Keratinocyte (primary cell): Measurements from ENCODE around the gene NUDT1. TPM values are rescaled to one million over a fixed set of nuclear protein-coding genes. Genes with fewer than 3 reads are reported as not detected.

Source experiments
- DNase-seq: peaks from one replicate; pipeline ENCODE4 v3.0.0-alpha.2; 2011; ENCODE audit warnings: low read depth, missing footprints, low spot score
- FAIRE-seq: peaks from 2 replicates; lab custom pipeline; 2011; peaks lifted over from hg19 to GRCh38; lab: Jason Lieb, UNC
- H2AFZ ChIP-seq: 2 replicates; pipeline ENCODE4 v1.6.0; 2012; ENCODE audit warnings: low read length, control low read depth, inconsistent platforms; ENCODE audit not compliant: control insufficient read depth
- H3K27ac ChIP-seq: 2 replicates; pipeline ENCODE4 v1.5.1; 2011; ENCODE audit warnings: low read length; ENCODE audit not compliant: control insufficient read depth, insufficient read depth
- H3K27me3 ChIP-seq: 3 replicates; pipeline ENCODE4 v1.6.0; 2011; ENCODE audit warnings: low read length; ENCODE audit not compliant: control insufficient read depth, insufficient read depth; ENCODE audit errors: extremely low read depth
- H3K36me3 ChIP-seq, 2 experiments: 2 replicates in 1 of 2; 3 replicates in 1 of 2; pipeline ENCODE4 v1.5.1; 2011; ENCODE audit warnings: low read length in 2 of 2, mild to moderate bottlenecking in 1 of 2; ENCODE audit not compliant: control insufficient read depth in 2 of 2, insufficient read depth in 2 of 2; ENCODE audit errors: extremely low read depth in 1 of 2
- H3K4me1 ChIP-seq: 3 replicates; pipeline ENCODE4 v1.5.1; 2011; ENCODE audit warnings: low read length; ENCODE audit not compliant: control insufficient read depth, insufficient read depth; ENCODE audit errors: extremely low read depth
- H3K4me2 ChIP-seq: 3 replicates; pipeline ENCODE4 v1.6.0; 2011; ENCODE audit warnings: low read depth, low read length; ENCODE audit not compliant: control insufficient read depth, insufficient read depth; ENCODE audit errors: extremely low read depth
- H3K4me3 ChIP-seq, 3 experiments: fragments of 200-600 bp in 1 of 3; sonication (generic) in 1 of 3; 2 replicates in 2 of 3; 3 replicates in 1 of 3; pipeline ENCODE4 v1.5.1; 2011 to 2016; ENCODE audit warnings: low read length in 3 of 3, mild to moderate bottlenecking in 3 of 3, control low read depth in 2 of 3, inconsistent platforms in 1 of 3, low read depth in 1 of 3, mixed read lengths in 1 of 3, mixed run types in 1 of 3, moderate library complexity in 1 of 3; ENCODE audit not compliant: control insufficient read depth in 2 of 3, insufficient read depth in 2 of 3; ENCODE audit errors: extremely low read depth in 1 of 3
- H3K79me2 ChIP-seq: 2 replicates; pipeline ENCODE4 v1.6.0; 2012; ENCODE audit warnings: low read length; ENCODE audit not compliant: control insufficient read depth, insufficient read depth
- H3K9ac ChIP-seq: 3 replicates; pipeline ENCODE4 v1.6.0; 2011; ENCODE audit warnings: low read length; ENCODE audit not compliant: control insufficient read depth, insufficient read depth; ENCODE audit errors: extremely low read depth
- H3K9me1 ChIP-seq: 3 replicates; pipeline ENCODE4 v1.6.0; 2011; ENCODE audit warnings: low read length; ENCODE audit not compliant: control insufficient read depth, insufficient read depth; ENCODE audit errors: extremely low read depth
- H3K9me3 ChIP-seq: 2 replicates; pipeline ENCODE4 v1.5.1; 2012; ENCODE audit warnings: low read depth, low read length; ENCODE audit not compliant: control insufficient read depth
- H4K20me1 ChIP-seq: 3 replicates; pipeline ENCODE4 v1.6.0; 2011; ENCODE audit warnings: low read length; ENCODE audit not compliant: control insufficient read depth, insufficient read depth; ENCODE audit errors: extremely low read depth
- CTCF ChIP-seq, 3 experiments: IDR thresholded peaks in 1 of 3; conservative IDR thresholded peaks in 1 of 3; optimal IDR thresholded peaks in 1 of 3; 2 replicates in 2 of 3; 3 replicates in 1 of 3; pipeline versions ENCODE3 to v1.5.1; 2011; ENCODE audit warnings: low read length in 3 of 3, mild to moderate bottlenecking in 3 of 3, moderate library complexity in 2 of 3, control low read depth in 1 of 3, inconsistent platforms in 1 of 3; ENCODE audit not compliant: insufficient read depth in 2 of 3; ENCODE audit errors: extremely low read depth in 1 of 3
- EZH2 ChIP-seq: IDR thresholded peaks from one replicate; pipeline ENCODE4 v1.6.1; 2012; ENCODE audit warnings: inconsistent platforms, mild to moderate bottlenecking, low read length, moderate library complexity
- dilution Hi-C: fragments of 300-500 bp; cut with MboI; formaldehyde crosslinking; loops from one replicate; pipeline ENCODE4 v1.7.0; 2020; ENCODE audit warnings: low sequenced_read_pairs; ENCODE audit not compliant: extremely low pct_ligation_motif_present
- polyA plus RNA-seq, 5 experiments: library from polyadenylated mRNA; depleted of rRNA in 3 of 5; stranded (reverse) in 3 of 5; stranded (forward) in 1 of 5; unstranded in 1 of 5; fragments of >200 nt; gene quantifications; 1 replicate in 1 of 5; 2 replicates in 3 of 5; 3 replicates in 1 of 5; pipeline versions ENCODE4 v1.2.1 to v1.2.3, GENCODE V29; 2011 to 2012; ENCODE audit warnings: missing spikeins in 2 of 5, low read depth in 1 of 5, low replicate concordance in 1 of 5

Gene NUDT1
- polyA plus RNA-seq, 1 donor (not counting 4 experiments of a cell fraction or from before 2014, with no cell fraction given): 21.9 TPM

GRCh38 chr7:2223321-2223720 is 18.7 kb upstream of the NUDT1 start:
- H3K9me1 ChIP-seq: no peaks in the 10 kb centered on the region

GRCh38 chr7:2224491-2224928 is 17.5 kb upstream of the NUDT1 start:
- Histone ChIP-seq H3K36me3 (peaks cover 22 to 35% of the 10 kb centered on the region in 2 experiments), H3K9ac (peak overlapping the region; percentile 66), H4K20me1 (peaks cover 6% of the 10 kb centered on the region), H3K9me1 (no peaks in the 10 kb centered on the region), H3K27ac (peak overlapping the region; percentile 93), H2AFZ (no peak overlapping the region), H3K79me2 (peaks cover 45% of the 10 kb centered on the region), H3K4me2 (peak overlapping the region; percentile 76), H3K4me3 (peak overlapping the region; percentile 13 to 50 (median 30)), H3K4me1 (peaks cover 25% of the 10 kb centered on the region), H3K9me3 (no peaks in the 10 kb centered on the region), H3K27me3 (no peaks in the 10 kb centered on the region)
- dilution Hi-C loops: no loop called here
- peak; percentile 42 for DNase-seq
- TF ChIP-seq EZH2: no peak
- peak; percentile 64 for FAIRE-seq

More at GRCh38 chr7:2223321-2223720, 18.7 kb upstream of the NUDT1 start:
- dilution Hi-C loops: no loop called here
- no peak overlapping the region for H3K4me2 ChIP-seq
- peaks cover 6% of the 10 kb centered on the region for H4K20me1 ChIP-seq
- H3K9ac ChIP-seq: no peak overlapping the region
- FAIRE-seq (no peak), DNase-seq (no peak)
- no peak overlapping the region for H2AFZ ChIP-seq
- H3K27ac ChIP-seq: no peak overlapping the region
- peaks cover 25% of the 10 kb centered on the region for H3K4me1 ChIP-seq
- TF ChIP-seq EZH2 (no peak), CTCF (optimal IDR thresholded peaks at IDR 0.05 in 1 of 3, IDR thresholded peaks at IDR 0.05 in 1 of 3, conservative IDR thresholded peaks at IDR 0.05 in 1 of 3; ENCODE audit: extremely low read depth in 1 of 3, insufficient read depth in 2 of 3, low read length in 3 of 3) (no peak)
- peaks cover 19 to 31% of the 10 kb centered on the region in 2 experiments for H3K36me3 ChIP-seq
- no peaks in the 10 kb centered on the region for H3K9me3 ChIP-seq
- no peak overlapping the region for H3K4me3 ChIP-seq
- no peaks in the 10 kb centered on the region for H3K27me3 ChIP-seq
- peaks cover 40% of the 10 kb centered on the region for H3K79me2 ChIP-seq

- peak overlapping the region; percentile 66 for H3K9ac ChIP-seq
- peak overlapping the region; percentile 93 for H3K27ac ChIP-seq
- peak overlapping the region; percentile 13 to 50 (median 30) for H3K4me3 ChIP-seq
Measured at GRCh38 chr7:2224934-2225333, 17.1 kb upstream of the NUDT1 start.

More at GRCh38 chr7:2224934-2225333, 17.1 kb upstream of the NUDT1 start:
- Histone ChIP-seq H3K9me1 (no peaks in the 10 kb centered on the region), H3K79me2 (peaks cover 46% of the 10 kb centered on the region), H3K4me1 (peaks cover 25% of the 10 kb centered on the region), H2AFZ (no peak overlapping the region), H3K36me3 (peaks cover 23 to 35% of the 10 kb centered on the region in 2 experiments), H3K9me3 (no peaks in the 10 kb centered on the region), H4K20me1 (peaks cover 6% of the 10 kb centered on the region), H3K27me3 (no peaks in the 10 kb centered on the region), H3K4me2 (peak overlapping the region; percentile 76)
- peak; percentile 67 for DNase-seq
- TF ChIP-seq EZH2 (no peak), CTCF (optimal IDR thresholded peaks at IDR 0.05 in 1 of 3, IDR thresholded peaks at IDR 0.05 in 1 of 3, conservative IDR thresholded peaks at IDR 0.05 in 1 of 3; ENCODE audit: extremely low read depth in 1 of 3, insufficient read depth in 2 of 3, low read length in 3 of 3) (no peak)
- FAIRE-seq: no peak
- dilution Hi-C loops: no loop called here
